Suprapubic skin (tissue), 4 donors: ENCODE results near the gene KIF25. TPM values are rescaled to one million over a fixed set of nuclear protein-coding genes. Genes with fewer than 3 reads are reported as not detected.

ENCODE experiments used
- total RNA-seq, 4 donors: library from RNA; depleted of rRNA; stranded (reverse); fragments of >200 nt; gene quantifications; one replicate each; pipeline ENCODE4 v1.1.0, GENCODE V29; 2016

KIF25 gene
- total RNA-seq, 4 donors from 2014 or later: 0.76 TPM; not detected in 3

Other genes with a start within 250 kb of the KIF25 start
- 100 to 1,000 TPM; 133 to 391 (median 148) TPM for gene AFDN, start 170.8 kb upstream of the KIF25 start, total RNA-seq
- gene FRMD1, start 81.5 kb downstream of the KIF25 start, total RNA-seq: 1 to 10 TPM in 2 of 4 donors, under 1 TPM in 2; 0.64 to 2.6 (median 1.5) TPM